ENCODE data around the gene LRIG1.

Gene LRIG1

DNA sequence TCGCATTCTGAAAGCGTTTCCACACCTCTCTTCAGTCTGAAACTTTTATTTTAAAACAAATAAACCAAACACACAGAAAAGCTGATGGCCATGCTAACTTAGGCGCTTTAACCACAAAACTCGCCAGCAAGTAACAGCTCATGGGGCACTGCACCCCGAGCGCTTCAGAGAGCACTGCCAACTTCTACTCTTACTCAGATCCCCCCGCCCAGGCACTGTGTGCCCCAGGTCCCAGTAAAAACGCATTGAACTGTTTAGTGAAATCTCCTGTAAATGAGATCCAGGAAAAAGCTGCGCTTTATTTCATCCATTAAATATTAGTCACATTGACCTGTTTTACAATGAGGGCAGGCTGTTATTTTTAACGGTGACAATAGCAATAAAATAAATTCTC is 99.7 kb downstream of the LRIG1 start:
- H3K4me3 ChIP-seq (ENCODE audit: low read depth, low read length), result no peak overlapping the region
- DNase-seq (ENCODE audit: low read depth), result no peak
- no peak for TF ChIP-seq CTCF (IDR thresholded peaks at IDR 0.05; ENCODE audit: control insufficient read depth, extremely low read depth, insufficient read depth)

GRCh38 chr3:66400411-66401156 is 100.2 kb downstream of the LRIG1 start:
- no peak for TF ChIP-seq CTCF (IDR thresholded peaks at IDR 0.05; ENCODE audit: control insufficient read depth, extremely low read depth, insufficient read depth)
- no peak overlapping the region for H3K4me3 ChIP-seq (ENCODE audit: low read depth, low read length)

DNA sequence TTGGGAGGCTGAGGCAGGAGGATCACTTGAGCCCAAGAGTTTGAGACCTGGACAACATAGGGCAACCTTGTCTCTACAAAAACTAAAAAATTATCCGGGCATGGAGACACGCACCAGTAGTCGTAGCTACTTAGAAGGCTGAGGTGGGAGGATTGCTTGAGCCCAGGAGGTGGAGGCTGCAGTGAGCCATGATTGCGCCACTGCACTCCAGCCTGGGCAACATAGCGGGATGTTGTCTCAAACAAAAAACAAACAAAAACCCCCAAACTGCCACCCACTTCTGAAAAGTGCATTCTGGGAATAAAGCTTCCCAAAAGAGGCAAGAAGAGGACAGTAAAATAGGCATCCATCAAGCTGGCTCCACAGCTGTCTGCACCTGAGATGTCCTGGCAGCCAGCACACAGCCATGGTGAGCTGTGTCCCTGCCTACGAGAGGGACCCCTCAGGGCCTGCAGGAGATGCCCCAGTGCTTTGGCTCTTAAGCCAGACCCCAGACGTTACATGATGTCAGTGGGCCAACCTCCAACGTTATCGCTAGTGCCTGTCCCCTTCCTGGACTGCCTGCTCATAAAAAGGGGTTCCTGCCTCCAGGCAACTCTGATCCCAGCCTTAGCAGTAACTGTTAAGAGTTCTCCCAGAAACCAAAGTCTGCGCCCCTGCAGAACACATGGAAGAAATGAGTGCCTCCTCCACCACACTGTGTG is 101.1 kb downstream of the LRIG1 start:
- no peak for DNase-seq (ENCODE audit: low read depth)
- H3K4me3 ChIP-seq (ENCODE audit: low read depth, low read length), result no peak overlapping the region
- TF ChIP-seq CTCF (IDR thresholded peaks at IDR 0.05; ENCODE audit: control insufficient read depth, extremely low read depth, insufficient read depth), result no peak

More at GRCh38 chr3:66400411-66401156, 100.2 kb downstream of the LRIG1 start:
- DNase-seq (ENCODE audit: low read depth), result no peak

DNA sequence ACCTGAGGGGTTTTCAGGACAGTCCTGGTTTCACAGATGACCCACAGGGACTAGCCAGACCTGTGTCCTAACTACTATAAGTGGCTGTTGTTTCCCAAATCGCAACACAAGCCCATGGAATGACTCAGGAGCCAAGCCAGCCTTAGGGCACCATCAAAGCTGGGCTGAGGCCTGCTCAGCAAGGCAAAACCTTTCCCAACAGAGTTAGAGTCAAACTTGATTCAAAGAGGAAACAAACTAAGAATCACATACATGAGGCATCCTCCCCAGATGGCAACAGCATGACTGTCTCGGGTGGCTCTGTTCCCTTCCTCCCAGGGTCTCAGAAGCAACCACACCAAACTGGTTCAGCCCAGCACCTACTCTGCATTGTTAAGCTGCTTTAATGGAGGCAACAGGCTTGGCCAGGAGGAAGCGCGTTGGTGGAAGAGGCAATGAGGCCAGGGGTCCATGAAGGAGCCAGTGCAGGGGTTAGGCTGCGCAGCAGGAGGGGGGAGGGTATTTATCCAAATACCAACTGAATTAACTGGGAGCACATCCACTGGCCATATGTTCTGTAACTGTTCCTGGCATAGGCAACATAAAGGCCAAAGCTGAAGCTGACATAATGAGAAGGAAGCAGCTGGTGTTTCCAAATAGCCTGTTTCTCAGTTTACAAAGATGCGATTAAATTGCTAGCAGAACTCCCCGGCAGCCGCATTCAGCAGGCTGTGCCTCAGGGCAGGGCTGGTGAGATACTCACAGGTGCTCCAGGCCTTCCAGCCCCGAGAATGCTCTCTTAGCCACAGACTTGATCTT is 102.4 kb downstream of the LRIG1 start:
- DNase-seq (ENCODE audit: low read depth), result no peak
- no peak for TF ChIP-seq CTCF (IDR thresholded peaks at IDR 0.05; ENCODE audit: control insufficient read depth, extremely low read depth, insufficient read depth)
- H3K4me3 ChIP-seq (ENCODE audit: low read depth, low read length), result no peak overlapping the region

GRCh38 chr3:66397745-66398144 is 103.1 kb downstream of the LRIG1 start:
- no peak overlapping the region for H3K4me3 ChIP-seq (ENCODE audit: low read depth, low read length)
- DNase-seq (ENCODE audit: low read depth), result no peak
- TF ChIP-seq CTCF (IDR thresholded peaks at IDR 0.05; ENCODE audit: control insufficient read depth, extremely low read depth, insufficient read depth), result no peak

DNA sequence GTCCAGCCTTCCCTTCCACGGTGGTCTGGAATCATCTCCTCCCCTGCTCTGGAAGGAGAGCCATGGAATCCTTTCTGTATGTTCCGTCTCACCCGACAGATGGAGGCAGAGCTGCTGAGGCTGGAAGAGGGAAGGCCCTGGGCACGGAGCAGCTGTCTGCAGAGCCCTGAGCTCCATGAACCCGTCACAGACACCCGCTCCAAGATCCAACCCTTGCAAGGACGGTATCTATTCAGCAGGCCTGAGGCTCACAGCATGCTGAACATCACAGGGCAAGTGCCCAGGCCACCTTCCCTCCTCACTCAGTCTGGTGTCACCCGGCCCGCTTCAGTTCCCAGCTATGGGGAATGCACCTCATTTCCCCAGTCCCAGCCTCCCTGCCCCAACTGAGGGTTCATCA is 103.9 kb downstream of the LRIG1 start:
- no peak overlapping the region for H3K4me3 ChIP-seq (ENCODE audit: low read depth, low read length)
- DNase-seq (ENCODE audit: low read depth), result no peak
- no peak for TF ChIP-seq CTCF (IDR thresholded peaks at IDR 0.05; ENCODE audit: control insufficient read depth, extremely low read depth, insufficient read depth)
